GM21360 (cell line): ENCODE measurements around the gene USP53.
"Not testable (repeated sequence)": the region's sequence is repeated elsewhere in the genome, so short reads cannot be mapped to it uniquely, and the experiment has no call there.

Experiments used
- ATAC-seq: cut with Tn5 transposase; IDR thresholded peaks from one replicate; pipeline ENCODE4 v1.9.1; 2021; ENCODE audit warnings: mild to moderate bottlenecking, moderate library complexity; ENCODE audit not compliant: unreplicated experiment

The USP53 gene

GRCh38 chr4:119212234-119212963 is at the start of gene USP53:
Gene USP53 (plus strand): TSS chr4:119212713. CDS start chr4:119239760, 27,047 bp downstream.
- ATAC-seq, result peak; percentile 90

GRCh38 chr4:119165767-119166166 is 46.7 kb upstream of the USP53 start:
- ATAC-seq, result no peak

GRCh38 chr4:119170195-119170594 is 42.3 kb upstream of the USP53 start:
- no peak for ATAC-seq

- ATAC-seq, result no peak
Measured at GRCh38 chr4:119172223-119172622, 40.3 kb upstream of the USP53 start.

- ATAC-seq, result not testable (repeated sequence)
Measured at GRCh38 chr4:119173729-119174361, 38.7 kb upstream of the USP53 start.

GRCh38 chr4:119179011-119179410 is 33.5 kb upstream of the USP53 start:
- ATAC-seq, result no peak

GRCh38 chr4:119184128-119184527 is 28.4 kb upstream of the USP53 start:
- no peak for ATAC-seq

- no peak for ATAC-seq
Measured at GRCh38 chr4:119189638-119190037, 22.9 kb upstream of the USP53 start.

- ATAC-seq, result no peak
Measured at GRCh38 chr4:119190354-119190753, 22.2 kb upstream of the USP53 start.

- no peak for ATAC-seq
Measured at GRCh38 chr4:119191505-119191904, 21.0 kb upstream of the USP53 start.

GRCh38 chr4:119197772-119198212 is 14.7 kb upstream of the USP53 start:
- no peak for ATAC-seq

- no peak for ATAC-seq
Measured at GRCh38 chr4:119204916-119205315, 7.6 kb upstream of the USP53 start.

GRCh38 chr4:119205690-119206089 is 6.8 kb upstream of the USP53 start:
- ATAC-seq, result no peak

- no peak for ATAC-seq
Measured at GRCh38 chr4:119206178-119206577, 6.3 kb upstream of the USP53 start.

GRCh38 chr4:119207051-119207450 is 5.5 kb upstream of the USP53 start:
- no peak for ATAC-seq

- ATAC-seq, result no peak
Measured at GRCh38 chr4:119209077-119209476, 3.4 kb upstream of the USP53 start.

- no peak for ATAC-seq
Measured at GRCh38 chr4:119209586-119209985, 2.9 kb upstream of the USP53 start.

- no peak for ATAC-seq
Measured at GRCh38 chr4:119210775-119211174, 1.7 kb upstream of the USP53 start.

- peak; percentile 1 for ATAC-seq
Measured at GRCh38 chr4:119211867-119212233, 663 bp upstream of the USP53 start.

- ATAC-seq, result peak; percentile 52
Measured at GRCh38 chr4:119212964-119213606, 572 bp downstream of the USP53 start.

- no peak for ATAC-seq
Measured at GRCh38 chr4:119218093-119218492, 5.6 kb downstream of the USP53 start.

GRCh38 chr4:119221412-119221811 is 8.9 kb downstream of the USP53 start:
- ATAC-seq, result no peak
